ENCODE measurements around the gene RAN. TPM values are rescaled to one million over a fixed set of nuclear protein-coding genes. Genes with fewer than 3 reads are reported as not detected.

The RAN gene
- total and polyA plus RNA-seq, 4 donors: 210 to 505 (median 354) TPM

DNA sequence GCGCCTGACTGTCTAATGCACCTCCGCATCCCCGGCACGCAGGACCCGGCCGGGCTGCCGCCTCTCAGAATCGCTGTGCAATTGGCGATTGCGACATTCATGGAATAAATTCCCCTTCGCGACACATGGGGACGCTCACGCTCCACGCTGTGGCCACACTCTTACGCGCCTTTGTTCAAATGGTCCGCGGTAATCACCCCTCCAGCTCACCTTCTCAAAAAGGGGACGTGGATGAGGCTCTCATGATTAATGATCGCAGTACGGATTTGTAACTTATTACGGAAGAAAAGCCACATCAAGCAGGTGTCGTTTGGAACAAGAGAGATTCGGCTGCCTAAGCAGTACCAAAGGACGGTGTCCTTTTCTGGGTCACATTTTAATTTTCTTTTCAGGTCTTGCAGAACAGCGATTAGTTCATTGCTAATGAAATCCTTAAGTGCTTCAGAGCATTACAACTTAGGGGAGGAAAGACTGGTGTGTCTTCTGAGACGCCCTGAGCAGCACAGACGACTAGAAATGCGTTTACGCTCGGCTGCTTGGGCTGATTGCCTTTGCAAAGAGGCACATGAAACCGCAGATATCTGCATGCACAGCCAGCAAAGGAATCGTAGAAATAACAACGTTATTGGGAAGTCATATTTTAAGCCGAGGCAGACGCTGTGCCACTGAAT, 44.5 kb downstream of the RAN start:
- peak overlapping the region in 1 of 2 donors; percentile 73 for H3K9ac ChIP-seq (ENCODE audit: insufficient read depth in 1 of 2, low read length in 2 of 2)
- H3K4me3 ChIP-seq: no peak overlapping the region
- peaks cover 0 to 14% (median 5%) of the 10 kb centered on the region in 5 donors for H3K4me1 ChIP-seq (ENCODE audit: control insufficient read depth in 5 of 5, insufficient read depth in 5 of 5, low read length in 5 of 5)
- H3K27me3 ChIP-seq (ENCODE audit: control insufficient read depth in 3 of 3, insufficient read depth in 3 of 3, low read length in 2 of 3): peaks cover 0 to 4% (median 0%) of the 10 kb centered on the region in 3 donors
- TF ChIP-seq, protein P1, sequence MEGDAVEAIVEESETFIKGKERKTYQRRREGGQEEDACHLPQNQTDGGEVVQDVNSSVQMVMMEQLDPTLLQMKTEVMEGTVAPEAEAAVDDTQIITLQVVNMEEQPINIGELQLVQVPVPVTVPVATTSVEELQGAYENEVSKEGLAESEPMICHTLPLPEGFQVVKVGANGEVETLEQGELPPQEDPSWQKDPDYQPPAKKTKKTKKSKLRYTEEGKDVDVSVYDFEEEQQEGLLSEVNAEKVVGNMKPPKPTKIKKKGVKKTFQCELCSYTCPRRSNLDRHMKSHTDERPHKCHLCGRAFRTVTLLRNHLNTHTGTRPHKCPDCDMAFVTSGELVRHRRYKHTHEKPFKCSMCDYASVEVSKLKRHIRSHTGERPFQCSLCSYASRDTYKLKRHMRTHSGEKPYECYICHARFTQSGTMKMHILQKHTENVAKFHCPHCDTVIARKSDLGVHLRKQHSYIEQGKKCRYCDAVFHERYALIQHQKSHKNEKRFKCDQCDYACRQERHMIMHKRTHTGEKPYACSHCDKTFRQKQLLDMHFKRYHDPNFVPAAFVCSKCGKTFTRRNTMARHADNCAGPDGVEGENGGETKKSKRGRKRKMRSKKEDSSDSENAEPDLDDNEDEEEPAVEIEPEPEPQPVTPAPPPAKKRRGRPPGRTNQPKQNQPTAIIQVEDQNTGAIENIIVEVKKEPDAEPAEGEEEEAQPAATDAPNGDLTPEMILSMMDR (IDR thresholded peaks at IDR 0.05; ENCODE audit: control extremely low read depth, extremely low read depth): peak; percentile 98
- 14 to 22% methylated on average over 37 of the region's 37 CpGs for WGBS, 2 donors
- no peaks in the 10 kb centered on the region for H3K36me3 ChIP-seq (ENCODE audit: control insufficient read depth in 4 of 4, insufficient read depth in 4 of 4, low read length in 4 of 4)
- H3K9me3 ChIP-seq (ENCODE audit: control insufficient read depth in 4 of 4, insufficient read depth in 3 of 4, low read length in 3 of 4): peaks cover 0 to 2% (median under 1%) of the 10 kb centered on the region in 4 donors
- DNase-seq (peak; percentile 83 to 90 (median 86)), ATAC-seq (ENCODE audit: insufficient read depth, low FRiP score) (peak; percentile 86)
- no peak overlapping the region for H3K27ac ChIP-seq (ENCODE audit: low read depth in 1 of 2, low read length in 1 of 2)

DNA sequence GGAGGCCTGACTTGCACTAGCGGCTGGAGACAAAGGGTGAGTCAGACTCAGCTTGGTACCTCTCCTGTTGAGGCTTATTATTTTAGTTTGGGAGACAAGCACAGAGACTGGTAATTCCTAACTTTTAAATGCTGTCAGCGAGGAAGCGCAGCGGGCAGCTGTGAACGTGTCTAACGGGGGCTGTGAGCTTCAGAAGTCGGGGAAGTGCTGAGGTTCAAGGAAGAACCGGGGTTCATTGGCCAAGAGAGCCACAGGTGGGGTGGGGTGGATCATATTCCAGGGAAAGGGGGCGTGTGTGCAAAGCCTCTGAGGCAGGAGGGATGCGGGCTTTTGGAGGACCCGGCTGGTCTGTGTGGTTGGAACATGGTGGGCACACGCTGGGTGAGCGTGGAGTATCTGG, 45.7 kb downstream of the RAN start:
- 94 to 96% methylated on average over 13 of the region's 13 CpGs for WGBS, 2 donors
- H3K27me3 ChIP-seq (ENCODE audit: control insufficient read depth in 3 of 3, insufficient read depth in 3 of 3, low read length in 2 of 3): peaks cover 0 to 4% (median 0%) of the 10 kb centered on the region in 3 donors
- no peak for ATAC-seq (ENCODE audit: insufficient read depth, low FRiP score)
- H3K36me3 ChIP-seq (ENCODE audit: control insufficient read depth in 4 of 4, insufficient read depth in 4 of 4, low read length in 4 of 4): no peaks in the 10 kb centered on the region
- H3K9me3 ChIP-seq (ENCODE audit: control insufficient read depth in 4 of 4, insufficient read depth in 3 of 4, low read length in 3 of 4): peaks cover 0 to 4% (median 0%) of the 10 kb centered on the region in 4 donors
- peaks cover 0 to 18% (median 5%) of the 10 kb centered on the region in 5 donors for H3K4me1 ChIP-seq (ENCODE audit: control insufficient read depth in 5 of 5, insufficient read depth in 5 of 5, low read length in 5 of 5)
- H3K27ac ChIP-seq (ENCODE audit: low read depth in 1 of 2, low read length in 1 of 2): no peak overlapping the region
- TF ChIP-seq, protein P1 (IDR thresholded peaks at IDR 0.05; ENCODE audit: control extremely low read depth, extremely low read depth): no peak
- DNase-seq: no peak
- no peak overlapping the region for H3K4me3 ChIP-seq
- H3K9ac ChIP-seq (ENCODE audit: insufficient read depth in 1 of 2, low read length in 2 of 2): no peak overlapping the region

DNA sequence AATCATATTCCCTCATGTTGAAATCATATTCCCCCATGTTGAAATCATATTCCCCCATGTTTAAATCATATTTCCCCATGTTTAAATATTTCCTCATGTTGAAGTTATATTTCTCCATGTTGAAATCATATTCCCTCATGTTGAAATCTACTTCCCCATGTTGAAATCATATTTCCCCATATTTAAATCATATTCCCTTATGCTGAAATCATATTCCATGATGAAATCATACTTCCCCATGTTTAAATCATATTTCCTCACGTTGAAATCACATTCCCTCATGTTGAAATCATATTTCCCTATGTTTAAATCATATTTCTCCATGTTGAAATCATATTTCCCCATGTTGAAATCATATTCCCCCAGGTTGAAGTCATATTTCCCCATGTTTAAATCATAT, 47.2 kb downstream of the RAN start:
- Histone ChIP-seq H3K4me1 (ENCODE audit: control insufficient read depth in 5 of 5, insufficient read depth in 5 of 5, low read length in 5 of 5) (peaks cover 0 to 27% (median 8%) of the 10 kb centered on the region in 5 donors), H3K9ac (ENCODE audit: insufficient read depth in 1 of 2, low read length in 2 of 2) (no peak overlapping the region), H3K9me3 (ENCODE audit: control insufficient read depth in 4 of 4, insufficient read depth in 3 of 4, low read length in 3 of 4) (peaks cover 0 to 4% (median 0%) of the 10 kb centered on the region in 4 donors), H3K4me3 (no peak overlapping the region), H3K27ac (ENCODE audit: low read depth in 1 of 2, low read length in 1 of 2) (no peak overlapping the region), H3K36me3 (ENCODE audit: control insufficient read depth in 4 of 4, insufficient read depth in 4 of 4, low read length in 4 of 4) (no peaks in the 10 kb centered on the region), H3K27me3 (ENCODE audit: control insufficient read depth in 3 of 3, insufficient read depth in 3 of 3, low read length in 2 of 3) (peaks cover 0 to 4% (median 0%) of the 10 kb centered on the region in 3 donors)
- TF ChIP-seq, protein P1 (IDR thresholded peaks at IDR 0.05; ENCODE audit: control extremely low read depth, extremely low read depth): no peak
- 26 to 56% methylated on average over 1 of the region's 1 CpG for WGBS, 2 donors
- DNase-seq (no peak), ATAC-seq (ENCODE audit: insufficient read depth, low FRiP score) (no peak)
